Peyer's patch (tissue), 4 donors: ENCODE results near the gene SAMHD1.

Source experiments
- CTCF ChIP-seq, 6 experiments: fragments of 450-650 bp in 4 of 6; fragments of 200-600 bp in 2 of 6; sonication (generic) in 1 of 6; IDR thresholded peaks; one replicate each; pipeline ENCODE4 v1.5.1; 2017 to 2019; ENCODE audit warnings: antibody characterized with exemption in 6 of 6, mild to moderate bottlenecking in 3 of 6, moderate library complexity in 1 of 6
- POLR2A ChIP-seq, 2 donors: fragments of 450-650 bp; IDR thresholded peaks; one replicate each; pipeline ENCODE4 v1.5.1; 2017; ENCODE audit warnings: antibody characterized with exemption in 2 of 2, mild to moderate bottlenecking in 2 of 2, moderate library complexity in 2 of 2

GRCh38 chr20:36967636-36968035 is 16.1 kb upstream of the SAMHD1 start:
- no peak for TF ChIP-seq POLR2A (IDR thresholded peaks at IDR 0.05)
- TF ChIP-seq CTCF (IDR thresholded peaks at IDR 0.05), result no peak
